Measurements from ENCODE around the gene IFITM10. TPM values are rescaled to one million over a fixed set of nuclear protein-coding genes. Genes with fewer than 3 reads are reported as not detected.

Gene IFITM10
- total RNA-seq, 1 donor, result 18.1 TPM

Other genes with a start within 250 kb of the IFITM10 start
- under 0.01 TPM in 2 replicates for gene DUSP8, start 178.3 kb downstream of the IFITM10 start, total RNA-seq
- not detected in 2 replicates for gene KRTAP5-1, start 165.3 kb downstream of the IFITM10 start, total RNA-seq
- not detected in 2 replicates for gene KRTAP5-2, start 152.3 kb downstream of the IFITM10 start, total RNA-seq
- not detected in 2 replicates for gene KRTAP5-3, start 142.1 kb downstream of the IFITM10 start, total RNA-seq
- not detected in 2 replicates for gene KRTAP5-4, start 128.5 kb downstream of the IFITM10 start, total RNA-seq
- not detected in 2 replicates for gene KRTAP5-5, start 120.8 kb downstream of the IFITM10 start, total RNA-seq
- gene KRTAP5-6, start 53.4 kb downstream of the IFITM10 start, total RNA-seq, result not detected in 2 replicates
- 491 and 519 TPM in 2 replicates for gene CTSD, start 13.3 kb upstream of the IFITM10 start, total RNA-seq
- 0.36 and 0.59 TPM in 2 replicates for gene SYT8, start 84.4 kb upstream of the IFITM10 start, total RNA-seq
- not detected in 2 replicates for gene TNNI2, start 88.4 kb upstream of the IFITM10 start, total RNA-seq
- 41.0 and 54.6 TPM in 2 replicates for gene LSP1, start 102.5 kb upstream of the IFITM10 start, total RNA-seq
- not detected in 2 replicates for gene PRR33, start 141.3 kb upstream of the IFITM10 start, total RNA-seq
- not detected in 2 replicates for gene TNNT3, start 169.1 kb upstream of the IFITM10 start, total RNA-seq
- 84.9 and 94.5 TPM in 2 replicates for gene MRPL23, start 196.7 kb upstream of the IFITM10 start, total RNA-seq
- 4.3 and 9.4 TPM in 2 replicates for gene H19, start 247.2 kb upstream of the IFITM10 start, total RNA-seq